ENCODE measurements around the gene IL1R2.

The IL1R2 gene

DNA sequence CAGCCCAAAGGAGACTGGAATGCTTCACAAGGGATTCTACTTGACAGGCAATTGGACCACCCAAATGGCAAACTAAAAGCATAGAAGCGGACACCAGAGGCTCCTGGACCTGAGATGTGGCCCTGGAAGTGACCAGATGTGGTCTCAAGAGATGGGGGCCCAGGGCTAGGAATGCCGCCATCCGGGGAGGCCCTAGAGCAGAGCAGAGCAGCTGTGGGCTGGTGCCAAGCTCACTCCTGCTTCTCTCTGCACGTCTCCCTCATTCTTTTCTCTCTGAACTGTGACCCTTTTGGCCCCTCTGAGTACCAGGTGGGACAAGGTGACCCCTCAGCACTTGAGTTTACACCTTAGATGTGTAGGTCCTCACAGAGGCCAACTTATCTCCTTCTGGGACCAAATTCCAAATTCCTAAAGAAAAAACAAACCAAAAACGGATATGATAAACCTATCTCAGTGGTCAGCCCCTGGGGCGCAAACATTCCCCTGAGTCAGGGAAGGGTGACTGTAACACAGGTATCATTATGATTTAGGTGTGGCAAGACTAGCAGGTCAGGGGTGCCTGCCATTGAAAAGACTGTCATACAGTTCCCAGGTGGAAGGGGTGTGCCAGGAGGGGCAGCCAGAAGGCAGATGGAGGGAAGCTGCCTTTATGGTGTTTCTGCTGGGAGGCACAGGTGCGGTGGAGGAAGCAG, 6.5 kb upstream of the IL1R2 start:
- FAIRE-seq: no peak
- no peak for TF ChIP-seq SPI1 (IDR thresholded peaks at IDR 0.05; ENCODE audit: low read depth, low read length)
- TF ChIP-seq POLR2AphosphoS5 (IDR thresholded peaks at IDR 0.05; ENCODE audit: low read depth, low read length): no peak
- DNase-seq (ENCODE audit: insufficient read length, low spot score): no peak

DNA sequence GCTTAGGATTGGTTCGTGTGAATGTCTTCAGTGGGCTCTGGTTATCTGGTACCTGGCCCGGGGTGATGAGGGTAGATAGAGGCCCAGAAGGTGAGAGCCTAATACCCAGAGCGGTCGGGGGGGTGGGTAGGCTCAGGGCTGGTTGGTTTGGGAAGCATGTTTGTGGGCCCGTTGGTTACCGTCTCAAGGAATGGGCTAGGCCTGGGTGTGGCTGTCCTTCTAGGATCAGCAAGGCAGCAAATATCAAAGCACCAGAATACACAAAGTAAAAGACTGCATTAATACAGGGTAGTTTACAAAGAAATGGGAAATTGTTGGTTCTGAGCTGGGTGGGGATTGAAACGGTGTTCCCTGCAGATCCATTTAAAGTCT, 6.0 kb upstream of the IL1R2 start:
- FAIRE-seq (no peak), DNase-seq (ENCODE audit: insufficient read length, low spot score) (no peak)
- TF ChIP-seq PAX5 (IDR thresholded peaks at IDR 0.05; ENCODE audit: insufficient read depth, low read length, severe bottlenecking): no peak
- TF ChIP-seq TAF1 (IDR thresholded peaks at IDR 0.05; ENCODE audit: low read depth, low read length): no peak
- TF ChIP-seq SPI1 (IDR thresholded peaks at IDR 0.05; ENCODE audit: low read depth, low read length): no peak
- no peak for TF ChIP-seq POU2F2 (IDR thresholded peaks at IDR 0.05; ENCODE audit: low read depth, low read length)
- no peak for TF ChIP-seq POLR2AphosphoS5 (IDR thresholded peaks at IDR 0.05; ENCODE audit: low read depth, low read length)
- no peak for TF ChIP-seq POLR2A (IDR thresholded peaks at IDR 0.05; ENCODE audit: low read depth, low read length)

DNA sequence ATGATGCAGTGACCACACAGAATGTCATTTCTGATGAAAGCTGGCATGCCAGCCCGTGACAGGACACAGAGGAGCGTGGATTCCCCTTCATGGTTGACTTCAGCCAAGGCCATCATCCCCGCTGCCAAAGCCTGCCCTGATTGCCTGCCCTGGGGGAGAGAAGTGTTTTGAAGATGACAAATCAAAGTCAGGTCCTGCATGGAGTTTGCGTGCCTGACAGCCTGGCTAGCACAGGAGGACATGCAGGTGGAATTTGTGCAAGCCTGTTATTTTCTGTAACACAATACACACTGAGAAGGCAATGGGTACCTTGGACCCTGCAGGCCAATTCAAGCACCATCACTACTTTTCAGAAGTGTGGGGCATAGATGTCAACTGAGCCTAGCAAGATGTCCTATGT, 5.4 kb upstream of the IL1R2 start:
- FAIRE-seq: no peak
- TF ChIP-seq TAF1 (IDR thresholded peaks at IDR 0.05; ENCODE audit: low read depth, low read length): no peak
- no peak for TF ChIP-seq SPI1 (IDR thresholded peaks at IDR 0.05; ENCODE audit: low read depth, low read length)
- TF ChIP-seq POLR2A (IDR thresholded peaks at IDR 0.05; ENCODE audit: low read depth, low read length): no peak
- no peak for TF ChIP-seq PAX5 (IDR thresholded peaks at IDR 0.05; ENCODE audit: insufficient read depth, low read length, severe bottlenecking)
- TF ChIP-seq POU2F2 (IDR thresholded peaks at IDR 0.05; ENCODE audit: low read depth, low read length): no peak
- no peak for TF ChIP-seq POLR2AphosphoS5 (IDR thresholded peaks at IDR 0.05; ENCODE audit: low read depth, low read length)
- no peak for DNase-seq (ENCODE audit: insufficient read length, low spot score)

DNA sequence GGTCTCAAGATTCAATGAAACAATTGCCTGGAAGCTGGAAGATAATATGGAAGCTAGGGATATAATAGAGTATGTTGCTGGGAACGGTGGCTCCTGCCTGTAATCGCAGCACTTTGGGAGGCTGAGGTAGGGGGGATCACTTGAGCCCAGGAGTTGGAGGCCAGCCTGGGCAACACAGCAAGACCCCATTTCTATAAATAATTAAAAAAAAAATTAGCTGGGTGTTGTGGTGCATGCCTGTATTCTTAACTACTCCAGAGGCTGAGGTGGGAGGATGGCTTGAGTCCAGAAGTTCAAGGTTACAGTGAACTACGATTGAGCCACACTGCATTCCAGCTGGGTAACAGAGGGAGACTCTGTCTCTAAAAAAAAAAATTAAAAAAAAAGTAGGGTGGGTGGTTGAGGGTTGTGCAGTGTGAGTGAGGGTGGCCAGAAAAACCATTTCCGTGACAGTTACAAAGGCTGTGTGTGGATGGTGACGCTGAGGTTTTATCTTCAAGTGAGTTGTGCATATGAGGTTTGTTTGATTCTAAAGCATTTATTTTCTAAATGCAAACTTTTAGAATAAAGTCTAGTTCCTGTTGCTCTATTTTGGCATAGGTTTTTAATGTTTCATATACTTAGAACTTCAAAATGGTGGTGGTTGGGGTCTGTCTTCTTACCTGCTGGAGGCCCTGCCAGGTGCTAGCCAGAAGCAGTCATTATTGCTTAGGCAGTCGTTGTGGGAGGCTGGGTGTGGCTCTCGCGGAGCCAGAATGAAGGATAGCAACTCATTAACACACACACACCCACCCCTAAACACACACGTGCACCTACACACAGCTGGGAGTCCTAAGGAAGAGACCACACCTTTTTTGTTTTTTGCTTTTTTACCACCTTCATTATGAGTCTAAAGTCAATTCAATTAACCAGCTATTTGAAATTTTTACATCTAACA, 4.7 kb upstream of the IL1R2 start:
- DNase-seq (ENCODE audit: insufficient read length, low spot score): no peak
- TF ChIP-seq POU2F2 (IDR thresholded peaks at IDR 0.05; ENCODE audit: low read depth, low read length) (no peak), SPI1 (IDR thresholded peaks at IDR 0.05; ENCODE audit: low read depth, low read length) (no peak), POLR2AphosphoS5 (IDR thresholded peaks at IDR 0.05; ENCODE audit: low read depth, low read length) (no peak), POLR2A (IDR thresholded peaks at IDR 0.05; ENCODE audit: low read depth, low read length) (no peak), PAX5 (IDR thresholded peaks at IDR 0.05; ENCODE audit: insufficient read depth, low read length, severe bottlenecking) (no peak), TAF1 (IDR thresholded peaks at IDR 0.05; ENCODE audit: low read depth, low read length) (no peak)
- FAIRE-seq: no peak

DNA sequence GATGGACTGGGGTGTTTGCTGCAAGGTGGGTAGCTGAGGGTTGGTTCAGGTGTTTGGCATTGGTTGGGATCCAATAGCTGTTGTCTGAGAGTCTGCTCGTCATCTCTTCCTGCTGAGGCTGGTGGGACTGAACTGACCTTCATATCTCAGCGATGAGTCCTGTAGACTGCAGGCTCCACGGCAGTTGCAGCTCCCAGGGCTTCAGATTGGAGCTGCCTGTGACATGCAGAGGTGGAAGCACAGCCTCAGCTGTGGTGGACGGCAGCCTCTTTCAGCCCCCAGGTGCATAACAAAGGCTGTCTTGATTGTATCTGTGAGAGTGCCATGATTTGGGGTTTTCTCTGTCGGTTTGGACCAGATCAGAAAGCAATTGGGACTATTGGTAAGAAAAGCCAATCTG, 3.9 kb upstream of the IL1R2 start:
- no peak for TF ChIP-seq POLR2A (IDR thresholded peaks at IDR 0.05; ENCODE audit: low read depth, low read length)
- no peak for TF ChIP-seq TAF1 (IDR thresholded peaks at IDR 0.05; ENCODE audit: low read depth, low read length)
- no peak for TF ChIP-seq POU2F2 (IDR thresholded peaks at IDR 0.05; ENCODE audit: low read depth, low read length)
- TF ChIP-seq SPI1 (IDR thresholded peaks at IDR 0.05; ENCODE audit: low read depth, low read length): no peak
- no peak for TF ChIP-seq PAX5 (IDR thresholded peaks at IDR 0.05; ENCODE audit: insufficient read depth, low read length, severe bottlenecking)
- TF ChIP-seq POLR2AphosphoS5 (IDR thresholded peaks at IDR 0.05; ENCODE audit: low read depth, low read length): no peak
- no peak for DNase-seq (ENCODE audit: insufficient read length, low spot score)
- FAIRE-seq: no peak

DNA sequence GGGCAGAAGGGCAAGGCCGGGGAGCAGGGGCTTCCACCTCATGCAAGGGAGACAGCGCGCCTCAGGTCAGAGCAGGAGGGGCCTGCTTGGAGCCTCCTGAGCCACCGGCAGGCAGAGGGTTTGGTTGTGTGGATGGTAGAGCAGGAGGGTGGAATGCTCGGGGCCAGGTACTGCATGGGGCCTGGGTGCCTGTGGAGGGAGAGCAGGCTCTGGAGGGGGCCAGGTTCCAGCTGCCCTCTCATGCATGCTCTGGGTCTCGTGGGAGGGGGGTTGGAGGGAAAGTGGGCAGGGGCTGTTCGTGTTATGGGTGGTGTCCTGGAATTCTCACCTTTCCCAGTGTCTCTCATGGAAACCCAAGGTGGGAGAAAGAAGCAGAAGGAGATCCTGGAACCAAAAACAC, 3.2 kb upstream of the IL1R2 start:
- FAIRE-seq: no peak
- DNase-seq (ENCODE audit: insufficient read length, low spot score): no peak
- TF ChIP-seq POU2F2 (IDR thresholded peaks at IDR 0.05; ENCODE audit: low read depth, low read length): no peak
- no peak for TF ChIP-seq POLR2AphosphoS5 (IDR thresholded peaks at IDR 0.05; ENCODE audit: low read depth, low read length)
- no peak for TF ChIP-seq SPI1 (IDR thresholded peaks at IDR 0.05; ENCODE audit: low read depth, low read length)
- TF ChIP-seq PAX5 (IDR thresholded peaks at IDR 0.05; ENCODE audit: insufficient read depth, low read length, severe bottlenecking): no peak
- no peak for TF ChIP-seq TAF1 (IDR thresholded peaks at IDR 0.05; ENCODE audit: low read depth, low read length)
- TF ChIP-seq POLR2A (IDR thresholded peaks at IDR 0.05; ENCODE audit: low read depth, low read length): no peak

DNA sequence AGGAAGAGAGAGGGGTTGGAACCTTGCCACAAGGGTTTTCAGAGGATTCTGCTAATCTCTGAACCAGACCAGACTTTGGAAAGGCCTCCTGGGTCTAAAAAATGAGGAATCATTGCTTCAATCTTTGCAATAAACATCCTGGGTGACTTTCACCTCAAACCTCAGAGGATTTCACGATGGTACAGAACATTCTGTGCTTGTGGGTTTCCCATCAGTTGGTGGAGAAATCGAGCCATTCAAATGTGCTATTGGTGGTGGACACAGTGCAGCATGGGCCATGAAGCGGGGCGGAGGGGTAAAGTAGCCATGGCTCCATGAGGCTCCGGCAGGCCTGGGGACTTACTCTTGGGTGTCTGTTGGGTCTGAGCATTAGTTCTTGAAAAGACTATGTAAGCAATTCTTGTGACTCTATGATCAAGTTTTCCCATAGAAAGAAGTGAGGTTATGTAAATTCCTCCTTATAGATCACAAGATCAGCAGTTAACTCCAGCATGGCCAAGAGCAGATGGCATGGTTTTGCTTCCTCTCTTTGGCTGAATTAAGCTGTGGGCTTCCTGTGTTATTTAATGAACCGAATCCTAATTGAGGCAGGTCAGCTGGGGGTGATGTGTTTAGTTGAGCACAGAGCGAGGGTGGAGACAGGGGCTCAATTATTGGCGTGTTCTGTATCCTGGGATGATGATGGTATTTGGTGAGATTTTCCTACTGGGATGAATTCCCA, 1.9 kb upstream of the IL1R2 start:
- DNase-seq (ENCODE audit: insufficient read length, low spot score) (no peak), FAIRE-seq (no peak)
- no peak for TF ChIP-seq POLR2A (IDR thresholded peaks at IDR 0.05; ENCODE audit: low read depth, low read length)
- TF ChIP-seq TAF1 (IDR thresholded peaks at IDR 0.05; ENCODE audit: low read depth, low read length): no peak
- TF ChIP-seq POU2F2 (IDR thresholded peaks at IDR 0.05; ENCODE audit: low read depth, low read length): no peak
- TF ChIP-seq PAX5 (IDR thresholded peaks at IDR 0.05; ENCODE audit: insufficient read depth, low read length, severe bottlenecking): no peak
- no peak for TF ChIP-seq POLR2AphosphoS5 (IDR thresholded peaks at IDR 0.05; ENCODE audit: low read depth, low read length)
- TF ChIP-seq SPI1 (IDR thresholded peaks at IDR 0.05; ENCODE audit: low read depth, low read length): no peak

DNA sequence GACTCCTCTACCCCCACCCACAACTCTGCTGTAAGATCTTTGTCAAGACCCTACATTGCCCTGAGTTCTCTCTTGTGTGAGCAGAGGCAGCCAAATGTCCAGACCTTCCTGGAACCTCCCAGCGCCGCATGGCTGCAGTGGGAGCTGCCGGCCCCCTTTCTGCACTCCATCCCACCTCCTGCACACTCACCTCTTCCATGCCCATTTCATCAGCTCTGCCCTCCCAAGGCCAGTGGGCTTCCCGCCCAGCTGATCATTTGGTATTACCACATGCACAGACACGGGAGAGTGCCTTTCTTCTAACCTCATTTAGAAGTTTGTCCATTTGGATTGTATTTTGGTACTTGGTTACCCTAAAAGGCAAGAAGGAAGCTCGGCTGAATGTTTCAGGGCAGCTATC, 2.0 kb downstream of the IL1R2 start:
- no peak for FAIRE-seq
- no peak for TF ChIP-seq TAF1 (IDR thresholded peaks at IDR 0.05; ENCODE audit: low read depth, low read length)
- no peak for TF ChIP-seq POLR2A (IDR thresholded peaks at IDR 0.05; ENCODE audit: low read depth, low read length)
- TF ChIP-seq POLR2AphosphoS5 (IDR thresholded peaks at IDR 0.05; ENCODE audit: low read depth, low read length): no peak
- TF ChIP-seq SPI1 (IDR thresholded peaks at IDR 0.05; ENCODE audit: low read depth, low read length): no peak
- no peak for TF ChIP-seq POU2F2 (IDR thresholded peaks at IDR 0.05; ENCODE audit: low read depth, low read length)
- TF ChIP-seq PAX5 (IDR thresholded peaks at IDR 0.05; ENCODE audit: insufficient read depth, low read length, severe bottlenecking): no peak
- no peak for DNase-seq (ENCODE audit: insufficient read length, low spot score)

DNA sequence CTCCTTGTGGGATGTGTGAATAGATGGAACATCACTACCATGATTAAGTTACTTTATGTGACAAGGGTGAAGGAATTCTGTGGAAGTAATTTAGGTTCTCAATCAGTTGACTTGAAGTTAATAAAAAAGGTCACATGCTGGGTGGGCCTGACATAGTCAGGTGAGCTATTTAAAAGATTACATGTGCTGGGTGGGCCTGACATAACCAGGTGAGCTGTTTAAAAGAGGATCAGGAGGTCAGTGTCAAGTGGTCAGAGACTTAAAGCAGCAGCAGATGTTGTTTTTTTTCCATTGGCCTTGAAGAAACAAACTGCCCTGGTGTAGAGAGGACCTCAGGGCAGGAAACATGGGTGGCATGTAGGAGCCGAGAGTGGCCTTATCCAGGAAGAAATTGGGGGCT, 3.3 kb downstream of the IL1R2 start:
- DNase-seq (ENCODE audit: insufficient read length, low spot score) (no peak), FAIRE-seq (no peak)
- TF ChIP-seq POLR2A (IDR thresholded peaks at IDR 0.05; ENCODE audit: low read depth, low read length) (no peak), TAF1 (IDR thresholded peaks at IDR 0.05; ENCODE audit: low read depth, low read length) (no peak), POU2F2 (IDR thresholded peaks at IDR 0.05; ENCODE audit: low read depth, low read length) (no peak)
